Mammary microvascular endothelial cell (primary cell): Measurements from ENCODE around the gene NYAP1. TPM values are rescaled to one million over a fixed set of nuclear protein-coding genes. Genes with fewer than 3 reads are reported as not detected.

Source experiments
- total RNA-seq: library from RNA; depleted of rRNA; stranded (reverse); fragments of >200 nt; gene quantifications from 2 replicates; pipeline ENCODE4 v1.2.3, GENCODE V29; 2015

The NYAP1 gene
- total RNA-seq, result 2.1 and 2.9 TPM in 2 replicates

DNA sequence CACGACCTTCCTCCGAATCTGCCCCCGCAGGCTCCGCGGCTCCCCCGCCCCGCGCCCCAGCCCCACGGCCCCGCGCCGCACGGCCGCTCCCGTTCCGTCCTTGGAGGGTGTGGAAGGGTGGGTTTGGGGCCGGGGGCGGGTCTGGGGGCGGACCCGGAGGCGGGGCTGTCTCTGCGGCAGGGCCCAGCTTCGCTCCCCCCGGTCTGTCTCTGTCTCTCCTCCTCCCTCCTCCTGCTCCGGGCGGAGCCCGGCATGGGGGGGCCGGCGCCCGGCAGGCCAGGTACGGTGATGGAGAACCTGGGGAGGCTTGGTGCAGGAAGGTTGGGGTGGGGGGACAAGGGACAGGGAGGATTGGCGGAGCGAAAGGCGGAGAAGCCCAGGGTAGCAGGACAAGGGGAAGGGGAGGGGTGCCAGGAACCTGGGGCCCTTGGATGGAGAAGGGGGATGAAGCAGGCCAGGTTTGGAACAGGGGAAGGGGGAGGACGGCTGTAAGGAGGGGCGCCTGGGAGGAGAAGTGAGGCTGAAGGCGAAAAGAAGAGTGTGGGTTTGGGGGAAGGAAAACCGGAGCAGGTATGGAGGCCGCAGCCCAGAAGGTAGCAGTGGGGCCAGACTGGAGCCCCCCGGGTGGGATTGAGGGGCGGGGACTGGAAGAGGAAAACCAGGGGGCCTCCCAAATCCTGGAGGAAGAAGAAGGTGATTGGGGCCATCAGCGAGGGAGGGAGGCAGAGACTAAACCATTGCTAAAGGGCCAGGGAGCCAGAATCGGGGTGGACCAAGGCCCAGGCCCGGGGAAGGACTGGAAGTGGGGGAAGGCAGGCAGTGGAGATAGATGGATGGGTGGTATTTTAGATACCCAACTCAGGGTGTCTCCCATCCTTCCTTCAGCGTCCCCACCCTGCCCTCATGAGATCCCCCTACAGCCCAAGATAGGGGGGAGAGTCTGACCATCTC, at the start of gene NYAP1:
TSS of gene NYAP1 (plus strand) at position 206 of the 951 bp plus-strand sequence. CDS start 1,385 bp downstream, outside the sequence.

GRCh38 chr7:100464210-100464660, 19.5 kb upstream of the NYAP1 start, which contains the start of gene SPACDR:
Gene SPACDR (minus strand): TSS chr7:100464260. CDS start chr7:100464025, 235 bp downstream.

DNA sequence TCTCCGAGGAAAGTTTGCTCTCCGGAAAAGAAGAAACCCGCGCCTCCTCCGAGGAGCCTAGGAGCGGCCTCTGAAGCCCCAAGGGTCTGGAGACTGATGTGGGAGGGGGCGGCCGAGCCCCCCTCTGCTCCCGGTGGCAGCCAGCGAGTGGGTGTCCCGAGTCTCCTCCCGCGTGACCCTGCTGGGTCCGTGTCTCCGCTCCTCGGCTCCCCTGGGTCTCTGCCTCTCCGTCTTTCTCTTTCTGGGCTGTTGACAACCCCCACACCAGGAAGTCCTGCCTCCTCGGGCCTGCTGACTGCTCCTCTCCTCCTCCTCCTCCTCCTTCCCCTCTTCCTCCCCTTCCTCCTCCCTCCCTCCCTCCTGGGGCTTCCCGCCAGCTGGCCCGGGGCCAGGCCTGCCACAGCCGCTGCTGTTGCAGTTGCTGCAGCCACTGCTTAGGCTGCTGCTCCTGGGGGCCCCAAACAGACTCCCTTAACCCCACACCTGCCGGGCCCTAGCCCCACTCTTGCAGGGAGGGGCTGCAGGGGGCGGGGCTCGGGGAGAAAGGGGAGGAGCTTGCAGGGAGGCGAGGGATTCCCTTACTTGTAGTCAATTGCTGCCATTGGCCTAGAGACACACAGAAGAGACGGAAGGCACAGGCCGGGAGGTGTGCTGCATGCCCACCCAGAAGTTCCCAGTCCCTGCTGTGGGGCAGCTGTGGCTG, 4.6 kb upstream of the NYAP1 start, which contains the start of gene TSC22D4:
TSS of gene TSC22D4 (minus strand) at position 257 of the 703 bp plus-strand sequence. CDS start 1,176 bp downstream, outside the sequence.

DNA sequence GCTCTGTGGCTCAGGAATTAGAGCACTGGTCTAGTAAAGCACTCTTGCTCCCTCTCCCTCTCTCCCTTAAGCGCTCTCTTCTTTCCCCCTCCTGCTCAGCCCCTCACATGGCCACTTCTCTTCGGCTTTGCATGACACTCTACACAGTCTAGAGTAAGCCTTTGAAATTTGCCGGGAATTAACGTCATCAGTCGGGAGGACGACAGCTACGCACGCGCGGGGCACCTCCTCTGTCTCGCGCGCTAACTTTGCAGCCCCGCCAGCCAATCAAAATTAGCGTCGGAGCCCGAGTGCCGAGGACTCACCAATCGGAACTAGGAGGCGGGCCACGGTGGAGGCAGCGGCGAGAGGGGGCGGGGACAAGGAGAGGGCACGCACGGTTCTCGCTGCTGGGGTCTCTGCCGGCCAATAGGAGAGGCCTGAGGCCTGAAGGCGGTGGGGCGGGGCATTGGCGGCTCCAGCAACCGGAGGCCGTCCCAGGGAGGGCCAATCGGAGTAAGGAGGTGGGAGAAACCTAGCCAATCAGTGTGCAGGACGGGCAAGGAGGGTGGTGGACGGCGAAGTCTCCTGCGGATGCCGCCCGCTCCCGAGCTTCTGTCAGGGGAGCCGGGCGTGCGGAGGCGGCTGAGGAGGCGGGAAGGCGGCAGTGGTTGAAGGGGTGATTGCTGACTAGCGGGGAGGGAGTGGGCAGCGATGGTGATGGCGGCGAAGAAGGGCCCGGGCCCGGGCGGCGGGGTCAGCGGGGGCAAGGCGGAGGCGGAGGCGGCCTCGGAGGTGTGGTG, 55.1 kb downstream of the NYAP1 start, which contains the start of gene AGFG2:
TSS of gene AGFG2 (plus strand) at position 550 of the 782 bp plus-strand sequence. CDS start at position 694, 144 bp downstream.

Other genes starting within 250 kb of the NYAP1 start
- gene SPDYE3, start 176.2 kb upstream of the NYAP1 start, total RNA-seq, result 0.05 TPM in 1 of 2 replicates, not detected in the other
- 14.1 and 18.6 TPM in 2 replicates for gene PILRB, start 125.8 kb upstream of the NYAP1 start, total RNA-seq
- gene PILRA, start 110.4 kb upstream of the NYAP1 start, total RNA-seq, result not detected in 2 replicates
- gene ZCWPW1, start 55.2 kb upstream of the NYAP1 start, total RNA-seq, result 0.60 and 0.98 TPM in 2 replicates
- 38.4 and 42.4 TPM in 2 replicates for gene MEPCE, start 54.1 kb upstream of the NYAP1 start, total RNA-seq
- gene PPP1R35, start 47.4 kb upstream of the NYAP1 start, total RNA-seq, result 26.4 and 38.2 TPM in 2 replicates
- gene SPACDR, start 19.7 kb upstream of the NYAP1 start, total RNA-seq, result 0.87 and 3.4 TPM in 2 replicates
- gene TSC22D4, start 4.7 kb upstream of the NYAP1 start, total RNA-seq, result 62.0 and 63.5 TPM in 2 replicates
- 46.2 and 49.0 TPM in 2 replicates for gene AGFG2, start 55.3 kb downstream of the NYAP1 start, total RNA-seq
- gene SAP25, start 90.0 kb downstream of the NYAP1 start, total RNA-seq, result not detected in 2 replicates
- gene LRCH4, start 102.2 kb downstream of the NYAP1 start, total RNA-seq, result 30.4 and 38.0 TPM in 2 replicates
- 1.00 TPM in 1 of 2 replicates, not detected in the other for gene FBXO24, start 102.4 kb downstream of the NYAP1 start, total RNA-seq
- 1.2 and 2.3 TPM in 2 replicates for gene PCOLCE, start 118.4 kb downstream of the NYAP1 start, total RNA-seq
- gene MOSPD3, start 128.6 kb downstream of the NYAP1 start, total RNA-seq, result 13.2 and 16.8 TPM in 2 replicates
- gene TFR2, start 157.6 kb downstream of the NYAP1 start, total RNA-seq, result under 0.01 and 0.44 TPM in 2 replicates
- not detected in 2 replicates for gene ACTL6B, start 172.5 kb downstream of the NYAP1 start, total RNA-seq
- gene GNB2, start 189.8 kb downstream of the NYAP1 start, total RNA-seq, result 266 and 289 TPM in 2 replicates
- gene GIGYF1, start 210.3 kb downstream of the NYAP1 start, total RNA-seq, result 12.0 and 14.1 TPM in 2 replicates
- 50.1 and 59.9 TPM in 2 replicates for gene POP7, start 222.2 kb downstream of the NYAP1 start, total RNA-seq
- gene EPO, start 236.5 kb downstream of the NYAP1 start, total RNA-seq, result not detected in 2 replicates
- not detected in 2 replicates for gene ZAN, start 249.7 kb downstream of the NYAP1 start, total RNA-seq